Upper lobe of left lung (tissue), 4 donors: ENCODE data around the gene SMAD3.

Source experiments
- CTCF ChIP-seq, 6 experiments: fragments of 450-650 bp in 4 of 6; fragments of 200-600 bp in 2 of 6; sonication (generic) in 2 of 6; IDR thresholded peaks; one replicate each; pipeline ENCODE4 v1.5.1; 2016 to 2019; ENCODE audit warnings: antibody characterized with exemption in 6 of 6
- EP300 ChIP-seq, 4 donors: sonication (generic); formaldehyde crosslinking; IDR thresholded peaks; one replicate each; pipeline ENCODE4 v1.5.1; 2017; ENCODE audit warnings: antibody characterized with exemption in 4 of 4, control low read depth in 2 of 4
- POLR2A ChIP-seq, 4 donors: fragments of 450-650 bp; IDR thresholded peaks; one replicate each; pipeline ENCODE4 v1.5.1; 2016 to 2017; ENCODE audit warnings: antibody characterized with exemption in 4 of 4, mild to moderate bottlenecking in 2 of 4
- POLR2AphosphoS5 ChIP-seq, 2 donors: sonication (generic); formaldehyde crosslinking; IDR thresholded peaks; one replicate each; pipeline ENCODE4 v1.5.1; 2017; ENCODE audit warnings: antibody characterized with exemption in 2 of 2

DNA sequence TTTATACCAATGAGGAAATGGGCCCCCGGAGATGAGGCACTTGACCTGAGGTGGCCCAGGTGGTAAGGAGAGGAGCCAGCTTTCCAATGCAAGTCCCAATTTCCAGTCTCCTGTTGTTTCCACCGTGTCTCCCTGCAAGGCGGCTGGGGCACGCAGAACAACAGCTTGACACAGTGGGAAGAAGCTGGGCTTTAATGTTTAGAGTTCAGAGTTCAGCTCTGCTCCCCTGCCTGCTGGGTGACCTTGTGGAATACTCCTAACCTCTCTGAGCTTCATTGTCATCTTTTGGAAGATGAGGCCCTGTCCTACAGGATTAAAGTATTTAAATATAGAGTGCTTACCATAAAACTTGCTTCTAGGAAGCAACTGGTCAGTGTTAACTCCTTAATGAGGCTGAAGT lies 80.3 kb downstream of the SMAD3 start:
- TF ChIP-seq CTCF (IDR thresholded peaks at IDR 0.05): no peak
- TF ChIP-seq POLR2A (IDR thresholded peaks at IDR 0.05): no peak
- no peak for TF ChIP-seq POLR2AphosphoS5 (IDR thresholded peaks at IDR 0.05)
- no peak for TF ChIP-seq EP300 (IDR thresholded peaks at IDR 0.05)
